ENCODE measurements around the gene NDRG2. TPM values are rescaled to one million over a fixed set of nuclear protein-coding genes. Genes with fewer than 3 reads are reported as not detected.

The NDRG2 gene
- total RNA-seq, 1 donor = not detected

DNA sequence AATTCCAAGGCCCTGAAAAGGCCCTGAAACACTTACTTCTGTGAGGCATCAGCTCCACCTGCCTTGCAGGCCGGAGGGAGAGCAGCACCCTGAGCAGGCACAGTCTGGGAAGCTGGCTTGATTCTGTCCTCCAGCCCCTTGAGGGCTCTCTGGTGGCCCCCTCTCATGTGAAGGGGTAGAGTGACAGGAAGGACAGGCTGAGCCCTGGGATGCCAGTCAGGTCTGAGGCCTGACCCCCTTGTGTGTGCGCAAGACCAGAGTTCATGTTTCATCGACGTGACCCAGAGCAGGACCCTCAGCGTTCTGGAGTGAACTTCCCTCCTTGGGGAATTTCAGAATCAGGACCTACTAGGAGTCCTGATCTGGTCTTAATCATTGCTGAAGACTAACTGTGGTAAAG lies 34.0 kb upstream of the NDRG2 start:
- no peak overlapping the region for H3K4me2 ChIP-seq (ENCODE audit: insufficient read depth, low read length)
- H3K4me1 ChIP-seq (ENCODE audit: insufficient read depth, low read length) = peaks cover 35% of the 10 kb centered on the region
- no peaks in the 10 kb centered on the region for H3K36me3 ChIP-seq (ENCODE audit: insufficient read depth, low read length)
- no peak overlapping the region for H3K4me3 ChIP-seq (ENCODE audit: insufficient read depth, low read length)
- no peak for TF ChIP-seq CTCF (IDR thresholded peaks at IDR 0.05; ENCODE audit: extremely low read depth, low read depth, low read length)
- DNase-seq (ENCODE audit: insufficient read length, low spot score, missing footprints) = no peak
- no peak overlapping the region for H2AFZ ChIP-seq (ENCODE audit: low read length)
- no peaks in the 10 kb centered on the region for H3K27me3 ChIP-seq (ENCODE audit: insufficient read depth, low read length)
- H4K20me1 ChIP-seq (ENCODE audit: insufficient read depth, low read length) = no peaks in the 10 kb centered on the region
- H3K79me2 ChIP-seq (ENCODE audit: insufficient read depth, low read length) = no peaks in the 10 kb centered on the region
- no peak overlapping the region for H3K27ac ChIP-seq (ENCODE audit: low read depth, low read length)
- no peaks in the 10 kb centered on the region for H3K9me3 ChIP-seq (ENCODE audit: low read depth, low read length)

DNA sequence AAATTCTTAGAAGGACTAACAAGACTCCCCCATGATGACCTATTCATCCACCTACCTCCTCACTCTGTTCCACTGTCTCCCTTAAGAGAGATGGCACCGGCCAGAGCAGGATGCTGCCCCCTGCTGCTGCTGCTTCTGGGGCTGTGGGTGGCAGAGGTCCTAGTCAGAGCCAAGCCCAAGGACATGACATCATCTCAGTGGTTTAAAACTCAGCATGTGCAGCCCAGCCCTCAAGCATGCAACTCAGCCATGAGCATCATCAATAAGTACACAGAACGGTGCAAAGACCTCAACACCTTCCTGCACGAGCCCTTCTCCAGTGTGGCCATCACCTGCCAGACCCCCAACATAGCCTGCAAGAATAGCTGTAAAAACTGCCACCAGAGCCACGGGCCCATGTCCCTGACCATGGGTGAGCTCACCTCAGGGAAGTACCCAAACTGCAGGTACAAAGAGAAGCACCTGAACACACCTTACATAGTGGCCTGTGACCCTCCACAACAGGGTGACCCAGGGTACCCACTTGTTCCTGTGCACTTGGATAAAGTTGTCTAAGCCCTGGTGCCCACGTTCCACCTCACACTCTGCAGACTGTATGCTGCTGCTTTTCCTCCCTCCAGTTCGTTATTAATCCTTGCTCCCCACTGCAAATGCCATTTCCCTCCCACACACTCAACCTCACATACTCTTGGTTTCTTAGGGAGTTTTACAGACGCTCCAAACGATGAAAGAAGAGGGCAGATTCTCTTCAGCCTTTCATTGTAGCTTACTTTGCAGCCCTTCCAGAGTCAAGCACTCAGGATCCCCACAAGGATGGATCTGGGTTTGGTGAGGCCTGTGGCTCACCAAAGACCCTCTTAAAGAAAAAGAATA lies 33.2 kb upstream of the NDRG2 start, which contains the start of gene RNASE8:
TSS of gene RNASE8 (plus strand) at position 20 of the 873 bp plus-strand sequence. CDS start at position 91, 71 bp downstream.
- Histone ChIP-seq H3K4me1 (ENCODE audit: insufficient read depth, low read length) (peaks cover 26% of the 10 kb centered on the region), H3K9me3 (ENCODE audit: low read depth, low read length) (no peaks in the 10 kb centered on the region), H3K27me3 (ENCODE audit: insufficient read depth, low read length) (no peaks in the 10 kb centered on the region), H3K27ac (ENCODE audit: low read depth, low read length) (no peak within 1 kb of the TSS), H4K20me1 (ENCODE audit: insufficient read depth, low read length) (no peaks in the 10 kb centered on the region), H2AFZ (ENCODE audit: low read length) (no peak within 1 kb of the TSS), H3K4me2 (ENCODE audit: insufficient read depth, low read length) (no peak within 1 kb of the TSS), H3K4me3 (ENCODE audit: insufficient read depth, low read length) (no peak within 1 kb of the TSS), H3K79me2 (ENCODE audit: insufficient read depth, low read length) (no peaks in the 10 kb centered on the region), H3K36me3 (ENCODE audit: insufficient read depth, low read length) (no peaks in the 10 kb centered on the region)
- DNase-seq (ENCODE audit: insufficient read length, low spot score, missing footprints) = peak; percentile 64
- TF ChIP-seq CTCF (IDR thresholded peaks at IDR 0.05; ENCODE audit: extremely low read depth, low read depth, low read length) = peak; percentile 24

DNA sequence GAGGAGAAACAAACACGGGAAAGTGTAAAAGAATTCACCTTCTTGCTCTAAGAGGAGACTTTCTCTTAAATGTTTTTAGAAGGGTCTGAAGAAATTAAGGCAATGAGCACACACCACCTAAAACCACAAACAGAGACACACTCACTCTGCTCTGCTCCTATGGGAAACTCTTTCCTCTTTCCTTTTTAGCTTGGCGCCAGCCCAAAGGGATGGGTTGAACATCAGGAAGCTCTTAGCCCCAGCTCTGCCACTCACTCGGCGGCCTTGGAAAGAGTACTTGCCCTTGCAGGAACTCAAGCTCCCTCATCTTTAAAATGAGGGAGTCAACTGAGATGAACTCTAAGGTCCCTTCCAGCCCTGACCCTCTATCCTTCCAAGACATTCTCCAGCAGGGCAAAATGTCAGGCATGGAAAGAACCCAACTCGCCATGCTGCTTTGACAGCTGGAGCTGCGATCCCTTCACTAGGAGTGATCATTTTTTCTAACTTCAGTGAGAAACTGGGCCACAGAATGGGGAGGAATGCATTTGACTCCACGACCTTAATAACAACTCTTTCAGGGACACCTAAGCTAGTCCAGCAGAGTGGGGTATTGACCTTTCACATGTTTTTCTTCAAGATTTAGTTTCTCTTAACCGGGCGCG lies 31.8 kb upstream of the NDRG2 start:
- DNase-seq (ENCODE audit: insufficient read length, low spot score, missing footprints) = peak; percentile 55
- H4K20me1 ChIP-seq (ENCODE audit: insufficient read depth, low read length) = no peaks in the 10 kb centered on the region
- H3K36me3 ChIP-seq (ENCODE audit: insufficient read depth, low read length) = no peaks in the 10 kb centered on the region
- H2AFZ ChIP-seq (ENCODE audit: low read length) = no peak overlapping the region
- no peak overlapping the region for H3K27ac ChIP-seq (ENCODE audit: low read depth, low read length)
- no peaks in the 10 kb centered on the region for H3K27me3 ChIP-seq (ENCODE audit: insufficient read depth, low read length)
- TF ChIP-seq CTCF (IDR thresholded peaks at IDR 0.05; ENCODE audit: extremely low read depth, low read depth, low read length) = no peak
- no peaks in the 10 kb centered on the region for H3K79me2 ChIP-seq (ENCODE audit: insufficient read depth, low read length)
- H3K4me2 ChIP-seq (ENCODE audit: insufficient read depth, low read length) = no peak overlapping the region
- H3K4me3 ChIP-seq (ENCODE audit: insufficient read depth, low read length) = no peak overlapping the region
- H3K9me3 ChIP-seq (ENCODE audit: low read depth, low read length) = no peaks in the 10 kb centered on the region
- peaks cover 24% of the 10 kb centered on the region for H3K4me1 ChIP-seq (ENCODE audit: insufficient read depth, low read length)
